ENCODE results near the gene EPAS1.

GRCh38 chr2:46325182-46325928 lies 28.1 kb downstream of the EPAS1 start:
- TF ChIP-seq POLR2AphosphoS5 (IDR thresholded peaks at IDR 0.05), result no peak
- no peak for TF ChIP-seq POLR2A (IDR thresholded peaks at IDR 0.05)
- no peak for TF ChIP-seq CTCF (IDR thresholded peaks at IDR 0.05)

Measured in transverse colon (tissue), 4 donors.